ENCODE data around the gene S100A6. TPM values are rescaled to one million over a fixed set of nuclear protein-coding genes. Genes with fewer than 3 reads are reported as not detected.
"Not testable (repeated sequence)": the region's sequence is repeated elsewhere in the genome, so short reads cannot be mapped to it uniquely, and the experiment has no call there.

The S100A6 gene
- total RNA-seq, 1 experiment from 2014 or later = 1,633 TPM

- TF ChIP-seq ZBTB33 (IDR thresholded peaks at IDR 0.05; ENCODE audit: extremely low read depth, insufficient replicate concordance, low read length) (no peak), EZH2 (IDR thresholded peaks at IDR 0.05) (no peak), CEBPB (IDR thresholded peaks at IDR 0.05; ENCODE audit: low read depth) (no peak), FOSL1 (IDR thresholded peaks at IDR 0.05; ENCODE audit: low read depth) (no peak), SRF (IDR thresholded peaks at IDR 0.05; ENCODE audit: low read depth) (no peak), CTCF (IDR thresholded peaks at IDR 0.05 in 2 of 3, conservative IDR thresholded peaks at IDR 0.05 in 1 of 3; ENCODE audit: borderline replicate concordance in 1 of 3, insufficient read depth in 1 of 3, low read depth in 2 of 3, low read length in 2 of 3) (no peak), SIN3A (IDR thresholded peaks at IDR 0.05; ENCODE audit: low read depth) (no peak), SP1 (IDR thresholded peaks at IDR 0.05; ENCODE audit: low read depth) (no peak)
These were observed 41.3 kb upstream of the S100A6 start (continued) for GRCh38 chr1:153577138-153577537.

- not testable (repeated sequence) for H3K4me2 ChIP-seq (ENCODE audit: low read length); BruUV-seq (replicated peaks); DNase-seq (ENCODE audit: low read depth, low spot score)
These were observed 39.7 kb upstream of the S100A6 start for GRCh38 chr1:153575497-153575896.

GRCh38 chr1:153575081-153575491, 39.3 kb upstream of the S100A6 start:
- H3K9me3 ChIP-seq (ENCODE audit: control insufficient read depth in 1 of 2, insufficient read depth in 1 of 2, low read depth in 1 of 2, low read length in 2 of 2); H3K9me2 ChIP-seq (ENCODE audit: insufficient read depth); H4K20me1 ChIP-seq (ENCODE audit: insufficient read depth); H3K79me2 ChIP-seq (ENCODE audit: insufficient read depth, low read length); H2AFZ ChIP-seq (ENCODE audit: low read depth, low read length, poor library complexity, severe bottlenecking); POLR2A ChIA-PET; DNase-seq (ENCODE audit: low read depth, low spot score); H3K4me2 ChIP-seq (ENCODE audit: low read length); H3K27me3 ChIP-seq (ENCODE audit: insufficient read depth, low read length); H3K36me3 ChIP-seq (ENCODE audit: control insufficient read depth in 1 of 2, insufficient read depth in 2 of 2, low read length in 2 of 2); ATAC-seq; RAD21 ChIA-PET (ENCODE audit: low non-redundant PET in 1 of 2, low total read pairs in 2 of 2, uncharacterized antibody in 2 of 2, unreplicated experiment in 2 of 2); CTCF ChIA-PET; BruUV-seq (replicated peaks); intact Hi-C loops (cut with micrococcal nuclease); H3K27ac ChIP-seq (ENCODE audit: low read depth, low read length); H3K9ac ChIP-seq (ENCODE audit: low read length); H3K4me3 ChIP-seq (replicated peaks in 1 of 2; ENCODE audit: low read depth in 1 of 2, low read length in 2 of 2): not testable (repeated sequence)
- H3K4me1 ChIP-seq (ENCODE audit: control insufficient read depth in 1 of 2, insufficient read depth in 2 of 2, low read length in 2 of 2) = peaks cover 18 to 45% of the 10 kb centered on the region in 2 experiments

More at GRCh38 chr1:153575497-153575896, 39.7 kb upstream of the S100A6 start:
- CTCF ChIA-PET = interaction anchor here (2.8 kb wide), 1 partner anchor 52 kb away, joined by 11 read pairs; the partner anchor contains the start of genes S100A1 and S100A13
- H4K20me1 ChIP-seq (ENCODE audit: insufficient read depth); H3K9me2 ChIP-seq (ENCODE audit: insufficient read depth); intact Hi-C loops (cut with micrococcal nuclease); ATAC-seq; H3K9ac ChIP-seq (ENCODE audit: low read length); H3K27me3 ChIP-seq (ENCODE audit: insufficient read depth, low read length); RAD21 ChIA-PET (ENCODE audit: low non-redundant PET in 1 of 2, low total read pairs in 2 of 2, uncharacterized antibody in 2 of 2, unreplicated experiment in 2 of 2); H3K36me3 ChIP-seq (ENCODE audit: control insufficient read depth in 1 of 2, insufficient read depth in 2 of 2, low read length in 2 of 2); H2AFZ ChIP-seq (ENCODE audit: low read depth, low read length, poor library complexity, severe bottlenecking); H3K4me3 ChIP-seq (replicated peaks in 1 of 2; ENCODE audit: low read depth in 1 of 2, low read length in 2 of 2); H3K9me3 ChIP-seq (ENCODE audit: control insufficient read depth in 1 of 2, insufficient read depth in 1 of 2, low read depth in 1 of 2, low read length in 2 of 2); H3K79me2 ChIP-seq (ENCODE audit: insufficient read depth, low read length); POLR2A ChIA-PET; H3K27ac ChIP-seq (ENCODE audit: low read depth, low read length): not testable (repeated sequence)
- peaks cover 18 to 45% of the 10 kb centered on the region in 2 experiments for H3K4me1 ChIP-seq (ENCODE audit: control insufficient read depth in 1 of 2, insufficient read depth in 2 of 2, low read length in 2 of 2)

Measured in HCT116 (cell line).